Measurements from ENCODE around the gene CCDC150. TPM values are rescaled to one million over a fixed set of nuclear protein-coding genes. Genes with fewer than 3 reads are reported as not detected.
"Not testable (repeated sequence)": the region's sequence is repeated elsewhere in the genome, so short reads cannot be mapped to it uniquely, and the experiment has no call there.

Gene CCDC150
- total and polyA plus RNA-seq, 4 experiments from 2014 or later: 0.44 to 0.87 TPM; not detected in 2

DNA sequence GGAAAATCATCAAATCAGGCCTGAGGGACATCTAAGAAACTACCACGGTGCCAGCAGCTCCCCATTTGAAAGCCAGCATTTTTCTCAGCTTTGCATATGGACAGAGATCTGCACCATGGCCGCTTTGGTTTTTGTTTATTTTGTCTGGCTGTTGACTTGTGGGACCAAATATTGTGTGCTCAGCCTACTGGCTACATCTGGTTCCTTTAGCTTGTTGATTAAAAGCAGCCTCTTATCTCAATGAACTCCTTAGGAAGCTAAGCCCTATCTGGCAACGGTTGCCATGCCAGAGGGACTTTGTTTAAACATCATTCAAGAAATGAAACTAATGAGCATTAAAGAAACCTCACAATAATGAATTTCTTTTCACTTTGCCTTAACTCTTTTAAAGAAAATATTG is 32.4 kb upstream of the CCDC150 start:
- CTCF ChIA-PET (ENCODE audit: partially characterized antibody): no interaction called here
- no peak overlapping the region for H3K27ac ChIP-seq (ENCODE audit: low read depth, low read length)
- H3K4me3 Mint-ChIP-seq: no peak overlapping the region
- H3K27me3 Mint-ChIP-seq: peaks cover 7 to 10% of the 10 kb centered on the region in 2 donors
- H3K4me3 ChIP-seq (ENCODE audit: low read length in 2 of 2): no peak overlapping the region
- H3K27ac Mint-ChIP-seq: no peak overlapping the region
- DNase-seq: no peak
- POLR2A ChIA-PET (ENCODE audit: partially characterized antibody): no interaction called here
- H3K36me3 ChIP-seq (ENCODE audit: insufficient read depth, low read length): no peaks in the 10 kb centered on the region
- H3K4me1 Mint-ChIP-seq: peaks cover 0 to 2% (median under 1%) of the 10 kb centered on the region in 4 donors
- peaks cover 0 to 6% (median 0%) of the 10 kb centered on the region in 8 donors for H3K9me3 Mint-ChIP-seq
- intact Hi-C loops (cut with micrococcal nuclease): no loop called here
- H3K27me3 ChIP-seq (ENCODE audit: insufficient read depth, low read length): no peaks in the 10 kb centered on the region
- no peaks in the 10 kb centered on the region for H3K4me1 ChIP-seq (ENCODE audit: insufficient read depth, low read length)
- no peaks in the 10 kb centered on the region for H3K36me3 Mint-ChIP-seq
- no peaks in the 10 kb centered on the region for H3K9me3 ChIP-seq (ENCODE audit: control insufficient read depth in 1 of 2, low read length in 2 of 2)

DNA sequence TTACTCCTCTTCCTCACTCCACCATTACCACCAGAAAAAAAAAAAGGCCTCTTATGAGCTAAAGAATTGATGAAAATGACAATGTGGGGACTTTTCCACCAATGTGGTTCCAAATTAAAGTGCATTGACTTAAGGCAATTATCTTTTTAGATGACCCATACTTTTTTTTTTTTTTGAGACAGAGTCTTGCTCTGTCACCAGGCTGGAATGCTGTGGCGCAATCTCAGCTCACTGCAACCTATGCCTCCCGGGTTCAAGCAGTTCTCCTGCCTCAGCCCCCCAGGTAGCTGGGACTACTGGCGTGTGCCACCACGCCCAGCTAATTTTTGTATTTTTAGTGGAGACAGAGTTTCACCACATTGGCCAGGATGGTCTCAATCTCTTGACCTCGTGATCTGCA is 31.6 kb upstream of the CCDC150 start:
- H3K27me3 Mint-ChIP-seq; H3K4me3 ChIP-seq (ENCODE audit: low read length in 2 of 2); H3K36me3 Mint-ChIP-seq; H3K36me3 ChIP-seq (ENCODE audit: insufficient read depth, low read length); H3K9me3 Mint-ChIP-seq; POLR2A ChIA-PET (ENCODE audit: partially characterized antibody); DNase-seq; intact Hi-C loops (cut with micrococcal nuclease); H3K4me1 ChIP-seq (ENCODE audit: insufficient read depth, low read length); H3K27ac ChIP-seq (ENCODE audit: low read depth, low read length); CTCF ChIA-PET (ENCODE audit: partially characterized antibody); H3K9me3 ChIP-seq (ENCODE audit: control insufficient read depth in 1 of 2, low read length in 2 of 2); H3K27me3 ChIP-seq (ENCODE audit: insufficient read depth, low read length); H3K27ac Mint-ChIP-seq; H3K4me1 Mint-ChIP-seq; H3K4me3 Mint-ChIP-seq: not testable (repeated sequence)

DNA sequence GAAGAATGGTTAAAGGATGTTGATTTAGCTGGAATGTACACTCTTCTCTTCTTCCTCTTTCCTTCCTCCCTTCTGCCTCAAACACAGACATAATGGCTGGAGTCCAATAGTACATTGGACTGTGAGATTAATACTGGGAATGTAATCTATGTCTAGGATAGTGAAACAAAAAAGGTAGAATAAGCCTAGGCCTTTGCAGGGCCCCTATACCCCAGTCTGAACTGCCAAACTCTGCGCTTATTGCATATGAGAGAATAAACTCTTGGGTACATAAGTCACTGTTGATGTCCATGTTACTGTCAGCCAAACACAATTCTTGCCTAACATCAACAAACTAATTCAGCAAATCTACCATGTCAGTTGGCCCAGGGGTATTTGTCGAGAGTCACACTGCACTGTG is 29.7 kb upstream of the CCDC150 start:
- H3K4me3 Mint-ChIP-seq: no peak overlapping the region
- Histone ChIP-seq H3K27ac (ENCODE audit: low read depth, low read length) (no peak overlapping the region), H3K4me3 (ENCODE audit: low read length in 2 of 2) (no peak overlapping the region), H3K9me3 (ENCODE audit: control insufficient read depth in 1 of 2, low read length in 2 of 2) (no peaks in the 10 kb centered on the region), H3K36me3 (ENCODE audit: insufficient read depth, low read length) (no peaks in the 10 kb centered on the region), H3K27me3 (ENCODE audit: insufficient read depth, low read length) (no peaks in the 10 kb centered on the region), H3K4me1 (ENCODE audit: insufficient read depth, low read length) (no peaks in the 10 kb centered on the region)
- H3K27ac Mint-ChIP-seq: no peak overlapping the region
- intact Hi-C loops (cut with micrococcal nuclease): no loop called here
- no peak for DNase-seq
- POLR2A ChIA-PET (ENCODE audit: partially characterized antibody): no interaction called here
- peaks cover 0 to 4% of the 10 kb centered on the region in 2 donors for H3K27me3 Mint-ChIP-seq
- CTCF ChIA-PET (ENCODE audit: partially characterized antibody): no interaction called here
- H3K36me3 Mint-ChIP-seq: no peaks in the 10 kb centered on the region
- peaks cover 0 to 6% (median 0%) of the 10 kb centered on the region in 8 donors for H3K9me3 Mint-ChIP-seq
- peaks cover 0 to 2% (median under 1%) of the 10 kb centered on the region in 4 donors for H3K4me1 Mint-ChIP-seq

GRCh38 chr2:196610796-196611195 is 28.7 kb upstream of the CCDC150 start:
- ChIA-PET POLR2A (ENCODE audit: partially characterized antibody) (no interaction called here), CTCF (ENCODE audit: partially characterized antibody) (no interaction called here)
- Mint-ChIP-seq H3K9me3 (peaks cover 0 to 3% (median 0%) of the 10 kb centered on the region in 8 donors), H3K4me3 (no peak overlapping the region), H3K27me3 (peaks cover 0 to 2% of the 10 kb centered on the region in 2 donors), H3K4me1 (peaks cover 0 to 2% (median under 1%) of the 10 kb centered on the region in 4 donors), H3K36me3 (no peaks in the 10 kb centered on the region), H3K27ac (no peak overlapping the region)
- no peak for DNase-seq
- intact Hi-C loops (cut with micrococcal nuclease): no loop called here
- Histone ChIP-seq H3K27me3 (ENCODE audit: insufficient read depth, low read length) (no peaks in the 10 kb centered on the region), H3K9me3 (ENCODE audit: control insufficient read depth in 1 of 2, low read length in 2 of 2) (no peaks in the 10 kb centered on the region), H3K27ac (ENCODE audit: low read depth, low read length) (no peak overlapping the region), H3K4me3 (ENCODE audit: low read length in 2 of 2) (no peak overlapping the region), H3K4me1 (ENCODE audit: insufficient read depth, low read length) (no peaks in the 10 kb centered on the region), H3K36me3 (ENCODE audit: insufficient read depth, low read length) (no peaks in the 10 kb centered on the region)

GRCh38 chr2:196613302-196613701 is 26.2 kb upstream of the CCDC150 start:
- no peaks in the 10 kb centered on the region for H3K36me3 Mint-ChIP-seq
- intact Hi-C loops (cut with micrococcal nuclease): no loop called here
- H3K4me3 ChIP-seq (ENCODE audit: low read length in 2 of 2): no peak overlapping the region
- no peaks in the 10 kb centered on the region for H3K4me1 ChIP-seq (ENCODE audit: insufficient read depth, low read length)
- POLR2A ChIA-PET (ENCODE audit: partially characterized antibody): no interaction called here
- no peaks in the 10 kb centered on the region for H3K36me3 ChIP-seq (ENCODE audit: insufficient read depth, low read length)
- H3K27me3 ChIP-seq (ENCODE audit: insufficient read depth, low read length): no peaks in the 10 kb centered on the region
- no peak for DNase-seq
- CTCF ChIA-PET (ENCODE audit: partially characterized antibody): no interaction called here
- H3K27ac ChIP-seq (ENCODE audit: low read depth, low read length): no peak overlapping the region
- no peak overlapping the region for H3K4me3 Mint-ChIP-seq
- H3K9me3 Mint-ChIP-seq: peaks cover 0 to 3% (median 0%) of the 10 kb centered on the region in 8 donors
- no peaks in the 10 kb centered on the region for H3K4me1 Mint-ChIP-seq
- H3K27me3 Mint-ChIP-seq: peaks cover 0 to 4% of the 10 kb centered on the region in 2 donors
- no peak overlapping the region for H3K27ac Mint-ChIP-seq
- H3K9me3 ChIP-seq (ENCODE audit: control insufficient read depth in 1 of 2, low read length in 2 of 2): no peaks in the 10 kb centered on the region

GRCh38 chr2:196617430-196617829 is 22.1 kb upstream of the CCDC150 start:
- Mint-ChIP-seq H3K27ac (no peak overlapping the region), H3K4me1 (no peaks in the 10 kb centered on the region), H3K9me3 (peaks cover 0 to 4% (median 1%) of the 10 kb centered on the region in 8 donors), H3K36me3 (no peaks in the 10 kb centered on the region), H3K4me3 (no peak overlapping the region), H3K27me3 (peaks cover 18 to 19% of the 10 kb centered on the region in 2 donors)
- POLR2A ChIA-PET (ENCODE audit: partially characterized antibody): no interaction called here
- CTCF ChIA-PET (ENCODE audit: partially characterized antibody): no interaction called here
- H3K27me3 ChIP-seq (ENCODE audit: insufficient read depth, low read length): no peaks in the 10 kb centered on the region
- intact Hi-C loops (cut with micrococcal nuclease): no loop called here
- no peaks in the 10 kb centered on the region for H3K9me3 ChIP-seq (ENCODE audit: control insufficient read depth in 1 of 2, low read length in 2 of 2)
- H3K27ac ChIP-seq (ENCODE audit: low read depth, low read length): no peak overlapping the region
- H3K36me3 ChIP-seq (ENCODE audit: insufficient read depth, low read length): no peaks in the 10 kb centered on the region
- no peak overlapping the region for H3K4me3 ChIP-seq (ENCODE audit: low read length in 2 of 2)
- no peaks in the 10 kb centered on the region for H3K4me1 ChIP-seq (ENCODE audit: insufficient read depth, low read length)
- no peak for DNase-seq

- Histone ChIP-seq H3K4me1 (ENCODE audit: insufficient read depth, low read length) (no peaks in the 10 kb centered on the region), H3K36me3 (ENCODE audit: insufficient read depth, low read length) (no peaks in the 10 kb centered on the region), H3K27ac (ENCODE audit: low read depth, low read length) (no peak overlapping the region), H3K4me3 (ENCODE audit: low read length in 2 of 2) (no peak overlapping the region), H3K9me3 (ENCODE audit: control insufficient read depth in 1 of 2, low read length in 2 of 2) (no peaks in the 10 kb centered on the region), H3K27me3 (ENCODE audit: insufficient read depth, low read length) (no peaks in the 10 kb centered on the region)
- intact Hi-C loops (cut with micrococcal nuclease): no loop called here
- Mint-ChIP-seq H3K9me3 (peaks cover 0 to 11% (median 5%) of the 10 kb centered on the region in 8 donors), H3K4me1 (no peaks in the 10 kb centered on the region), H3K27ac (no peak overlapping the region), H3K4me3 (no peak overlapping the region), H3K36me3 (no peaks in the 10 kb centered on the region), H3K27me3 (peaks cover 20 to 21% of the 10 kb centered on the region in 2 donors)
- CTCF ChIA-PET (ENCODE audit: partially characterized antibody): no interaction called here
- POLR2A ChIA-PET (ENCODE audit: partially characterized antibody): no interaction called here
- no peak for DNase-seq
Measured at GRCh38 chr2:196618661-196619060, 20.9 kb upstream of the CCDC150 start.

- DNase-seq: no peak
- POLR2A ChIA-PET (ENCODE audit: partially characterized antibody): no interaction called here
- H3K27me3 Mint-ChIP-seq: peaks cover 8 to 14% of the 10 kb centered on the region in 2 donors
- CTCF ChIA-PET (ENCODE audit: partially characterized antibody): no interaction called here
- no peaks in the 10 kb centered on the region for H3K27me3 ChIP-seq (ENCODE audit: insufficient read depth, low read length)
- no peaks in the 10 kb centered on the region for H3K9me3 ChIP-seq (ENCODE audit: control insufficient read depth in 1 of 2, low read length in 2 of 2)
- peaks cover 2 to 27% (median 13%) of the 10 kb centered on the region in 8 donors for H3K9me3 Mint-ChIP-seq
- H3K4me3 ChIP-seq (ENCODE audit: low read length in 2 of 2): no peak overlapping the region
- H3K4me1 ChIP-seq (ENCODE audit: insufficient read depth, low read length): no peaks in the 10 kb centered on the region
- no peaks in the 10 kb centered on the region for H3K4me1 Mint-ChIP-seq
- no peak overlapping the region for H3K27ac ChIP-seq (ENCODE audit: low read depth, low read length)
- intact Hi-C loops (cut with micrococcal nuclease): loop anchor here (10.0 kb wide), 1 partner anchor 566 kb away; the partner anchor contains the start of gene DNAH7
- no peaks in the 10 kb centered on the region for H3K36me3 ChIP-seq (ENCODE audit: insufficient read depth, low read length)
- H3K36me3 Mint-ChIP-seq: no peaks in the 10 kb centered on the region
- H3K4me3 Mint-ChIP-seq: no peak overlapping the region
- H3K27ac Mint-ChIP-seq: no peak overlapping the region
Measured at GRCh38 chr2:196630531-196630930, 9.0 kb upstream of the CCDC150 start.
